Measurements from ENCODE around the gene PRRG4. TPM values are rescaled to one million over a fixed set of nuclear protein-coding genes. Genes with fewer than 3 reads are reported as not detected.

The PRRG4 gene
- total and polyA plus RNA-seq, 2 donors from 2014 or later = 6.4 to 18.4 TPM

GRCh38 chr11:32830796-32831195 lies 1.1 kb downstream of the PRRG4 start:
- FAIRE-seq = no peak
- Histone ChIP-seq H3K27ac (ENCODE audit: low read depth in 2 of 2, low read length in 2 of 2) (peak overlapping the region in 1 of 2 donors; percentile 86), H3K4me1 (ENCODE audit: control insufficient read depth in 2 of 3, insufficient read depth in 2 of 3, low read depth in 1 of 3, low read length in 3 of 3) (no peaks in the 10 kb centered on the region), H3K27me3 (ENCODE audit: control insufficient read depth, insufficient read depth, low read length) (no peaks in the 10 kb centered on the region), H3K9ac (ENCODE audit: low read length in 3 of 3) (peak overlapping the region in 1 of 3 donors; percentile 92), H3K9me3 (ENCODE audit: control insufficient read depth in 2 of 3, insufficient read depth in 1 of 3, low read length in 3 of 3) (no peaks in the 10 kb centered on the region), H3K36me3 (ENCODE audit: control insufficient read depth in 2 of 3, insufficient read depth in 3 of 3, low read length in 3 of 3) (no peaks in the 10 kb centered on the region), H3K4me3 (ENCODE audit: low read length in 3 of 3) (peak overlapping the region in 2 of 3 donors; percentile 64 to 93)
- peak in 3 of 5 donors; percentile 9 to 32 (median 30) for DNase-seq
- TF ChIP-seq CTCF (IDR thresholded peaks at IDR 0.05; ENCODE audit: borderline replicate concordance, extremely low read depth, insufficient read depth) = no peak
- intact Hi-C loops (cut with DNase I) = no loop called here

GRCh38 chr11:32831221-32831620 lies 1.5 kb downstream of the PRRG4 start:
- peak overlapping the region in 2 of 3 donors; percentile 64 to 93 for H3K4me3 ChIP-seq (ENCODE audit: low read length in 3 of 3)
- peak overlapping the region in 1 of 3 donors; percentile 92 for H3K9ac ChIP-seq (ENCODE audit: low read length in 3 of 3)
- intact Hi-C loops (cut with DNase I) = no loop called here

GRCh38 chr11:32833921-32834320 lies 4.2 kb downstream of the PRRG4 start:
- intact Hi-C loops (cut with DNase I) = no loop called here

More at GRCh38 chr11:32831221-32831620, 1.5 kb downstream of the PRRG4 start:
- H3K36me3 ChIP-seq (ENCODE audit: control insufficient read depth in 2 of 3, insufficient read depth in 3 of 3, low read length in 3 of 3) = no peaks in the 10 kb centered on the region
- no peaks in the 10 kb centered on the region for H3K9me3 ChIP-seq (ENCODE audit: control insufficient read depth in 2 of 3, insufficient read depth in 1 of 3, low read length in 3 of 3)
- no peaks in the 10 kb centered on the region for H3K4me1 ChIP-seq (ENCODE audit: control insufficient read depth in 2 of 3, insufficient read depth in 2 of 3, low read depth in 1 of 3, low read length in 3 of 3)
- no peak for TF ChIP-seq CTCF (IDR thresholded peaks at IDR 0.05; ENCODE audit: borderline replicate concordance, extremely low read depth, insufficient read depth)
- FAIRE-seq (no peak), DNase-seq (peak in 3 of 5 donors; percentile 10 to 73 (median 67))
- H3K27ac ChIP-seq (ENCODE audit: low read depth in 2 of 2, low read length in 2 of 2) = no peak overlapping the region
- H3K27me3 ChIP-seq (ENCODE audit: control insufficient read depth, insufficient read depth, low read length) = no peaks in the 10 kb centered on the region

More at GRCh38 chr11:32833921-32834320, 4.2 kb downstream of the PRRG4 start:
- no peak for DNase-seq
- TF ChIP-seq CTCF (IDR thresholded peaks at IDR 0.05; ENCODE audit: borderline replicate concordance, extremely low read depth, insufficient read depth) = no peak
- Histone ChIP-seq H3K9ac (ENCODE audit: low read length in 3 of 3) (no peak overlapping the region), H3K27ac (ENCODE audit: low read depth in 2 of 2, low read length in 2 of 2) (no peak overlapping the region), H3K9me3 (ENCODE audit: control insufficient read depth in 2 of 3, insufficient read depth in 1 of 3, low read length in 3 of 3) (no peaks in the 10 kb centered on the region), H3K27me3 (ENCODE audit: control insufficient read depth, insufficient read depth, low read length) (no peaks in the 10 kb centered on the region), H3K4me1 (ENCODE audit: control insufficient read depth in 2 of 3, insufficient read depth in 2 of 3, low read depth in 1 of 3, low read length in 3 of 3) (peaks cover 0 to 8% (median 0%) of the 10 kb centered on the region in 3 donors), H3K4me3 (ENCODE audit: low read length in 3 of 3) (no peak overlapping the region), H3K36me3 (ENCODE audit: control insufficient read depth in 2 of 3, insufficient read depth in 3 of 3, low read length in 3 of 3) (no peaks in the 10 kb centered on the region)
- FAIRE-seq = no peak

Measured in kidney (tissue), 14 donors.